ENCODE measurements around the gene TMEM175.

Gene TMEM175

DNA sequence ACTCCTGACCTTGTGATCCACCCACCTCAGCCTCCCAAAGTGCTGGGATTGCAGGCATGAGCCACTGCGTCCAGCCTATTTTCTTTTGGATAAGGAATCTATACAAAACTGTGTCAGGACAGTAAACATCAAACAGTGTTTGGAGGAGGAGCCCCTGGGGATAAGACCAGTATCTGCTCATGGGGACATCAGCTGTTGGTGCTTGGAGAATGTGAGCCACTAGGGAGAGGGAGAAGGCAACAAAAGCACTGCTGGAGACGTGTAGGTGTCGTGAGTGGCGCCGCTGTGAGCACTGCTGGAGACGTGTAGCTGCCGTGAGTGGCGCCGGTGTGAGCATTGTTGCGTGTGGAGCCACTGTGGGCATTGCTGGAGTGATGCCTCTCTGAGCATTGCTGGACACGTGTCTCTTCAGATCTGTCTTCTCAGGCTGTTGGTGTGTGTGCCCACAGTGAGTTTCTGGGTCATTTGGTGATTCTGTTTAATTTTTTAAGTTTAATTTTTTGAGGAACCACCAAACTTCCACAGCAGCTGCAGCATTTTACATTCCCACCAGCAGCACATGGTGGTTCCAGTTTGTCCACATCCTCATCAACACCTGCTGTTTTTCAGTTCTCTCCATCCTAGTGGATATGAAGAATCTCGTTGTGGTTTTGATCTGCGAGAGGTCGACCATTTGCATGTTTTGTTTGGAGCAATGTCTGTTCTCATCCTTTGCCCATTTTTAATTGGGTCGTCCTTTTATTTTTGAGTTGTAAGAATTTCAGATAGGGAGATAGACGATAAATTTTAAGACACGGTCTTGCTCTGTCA, 22.2 kb downstream of the TMEM175 start:
- H3K36me3 Mint-ChIP-seq: peaks cover 52% of the 10 kb centered on the region
- no peak for ATAC-seq
- no peaks in the 10 kb centered on the region for H3K27me3 Mint-ChIP-seq
- H3K4me1 Mint-ChIP-seq: no peaks in the 10 kb centered on the region
- no peak overlapping the region for H3K27ac Mint-ChIP-seq
- no peak overlapping the region for H3K4me3 Mint-ChIP-seq
- no peaks in the 10 kb centered on the region for H3K9me3 Mint-ChIP-seq

DNA sequence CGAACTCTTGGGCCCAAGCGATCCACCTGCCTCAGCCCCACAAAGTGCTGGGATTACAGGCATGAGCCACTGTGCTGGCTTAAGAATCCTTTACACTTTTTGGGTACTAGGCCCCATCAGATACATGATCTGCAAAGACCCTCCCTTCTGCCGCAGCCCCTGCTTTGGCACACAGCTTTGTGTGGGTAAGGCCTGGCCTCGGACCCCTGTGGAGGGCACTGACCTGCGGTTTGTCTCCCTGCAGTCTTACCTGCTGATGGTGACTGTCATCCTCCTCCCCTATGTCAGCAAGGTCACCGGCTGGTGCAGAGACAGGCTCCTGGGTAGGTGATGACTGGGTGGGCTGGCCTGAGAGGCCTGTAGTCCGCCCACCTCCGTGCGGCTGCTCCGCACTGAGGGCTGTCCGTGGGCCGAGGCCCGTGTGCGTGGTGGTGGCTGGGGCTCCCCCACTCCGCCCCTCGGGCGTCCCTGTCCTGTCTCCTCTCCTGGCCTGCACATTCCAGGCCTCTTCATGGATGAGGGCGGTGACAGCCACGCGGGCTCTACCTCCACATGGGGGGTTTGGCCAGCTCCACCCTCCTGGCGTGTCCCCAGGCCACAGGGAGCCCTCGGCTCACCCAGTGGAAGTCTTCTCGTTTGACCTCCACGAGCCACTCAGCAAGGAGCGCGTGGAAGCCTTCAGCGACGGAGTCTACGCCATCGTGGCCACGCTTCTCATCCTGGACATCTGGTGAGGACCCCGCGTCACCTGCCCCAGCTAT, 23.1 kb downstream of the TMEM175 start:
- no peak for ATAC-seq
- H3K36me3 Mint-ChIP-seq: peaks cover 52% of the 10 kb centered on the region

DNA sequence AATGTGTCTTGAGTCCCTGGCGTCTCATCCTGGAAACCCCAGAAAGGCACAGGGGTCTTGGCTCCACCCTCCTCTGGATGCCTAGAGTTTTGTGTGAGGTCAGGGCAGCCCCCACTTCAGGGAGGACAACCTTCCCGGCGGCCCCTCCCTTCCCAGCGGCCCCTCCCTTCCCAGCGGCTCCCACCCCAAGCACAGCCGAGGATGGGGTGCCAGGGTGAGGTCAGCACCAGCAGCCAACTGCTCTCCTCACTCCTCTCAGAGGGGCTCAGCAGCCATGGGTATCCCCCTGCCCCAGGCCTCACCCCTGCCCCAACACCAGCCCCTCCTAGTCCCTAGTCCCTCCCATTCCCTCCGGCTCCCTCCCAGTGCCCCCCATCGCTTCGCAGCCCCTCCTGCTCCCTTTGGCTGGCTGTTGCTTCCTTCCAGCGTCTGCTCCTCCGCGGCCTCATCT, 23.7 kb downstream of the TMEM175 start:
- Mint-ChIP-seq H3K36me3 (peaks cover 52% of the 10 kb centered on the region), H3K27ac (no peak overlapping the region)

More for the DNA sequence above, 23.1 kb downstream of the TMEM175 start:
- H3K27ac Mint-ChIP-seq: no peak overlapping the region
- no peaks in the 10 kb centered on the region for H3K27me3 Mint-ChIP-seq
- H3K9me3 Mint-ChIP-seq: no peaks in the 10 kb centered on the region
- H3K4me3 Mint-ChIP-seq: no peak overlapping the region
- no peaks in the 10 kb centered on the region for H3K4me1 Mint-ChIP-seq

DNA sequence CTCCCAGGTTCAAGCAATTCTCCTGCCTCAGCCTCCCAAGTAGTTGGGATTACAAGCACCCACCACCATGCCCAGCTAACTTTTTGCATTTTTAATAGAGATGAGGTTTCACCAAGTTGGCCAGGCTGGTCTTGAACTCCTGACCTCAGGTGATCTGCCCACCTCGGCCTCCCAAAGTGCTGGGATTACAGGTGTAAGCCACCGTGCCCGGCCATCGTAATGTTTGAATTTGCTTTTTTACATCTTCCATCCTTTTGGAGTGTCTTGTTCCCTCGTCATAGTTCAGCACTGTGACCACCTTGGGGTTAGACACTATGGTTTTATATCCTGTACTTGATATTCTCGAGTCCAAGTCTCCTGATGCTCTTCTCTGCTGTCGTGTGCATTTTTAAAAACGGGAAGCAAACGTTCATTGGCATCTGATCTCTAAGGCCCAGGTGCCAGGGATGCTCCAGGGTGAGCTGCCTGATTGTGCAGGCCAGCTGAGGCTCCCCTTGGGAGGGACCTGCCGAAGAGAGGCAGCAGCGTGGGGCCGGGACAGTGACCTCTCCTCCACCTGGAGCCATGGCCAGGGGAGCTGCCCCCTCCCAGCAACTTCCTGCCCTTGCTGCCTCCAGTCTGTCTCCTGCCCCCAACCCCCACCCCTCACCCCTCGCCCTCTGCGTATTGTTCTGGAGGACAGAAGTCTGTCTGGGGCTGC, 24.4 kb downstream of the TMEM175 start:
- H3K27ac Mint-ChIP-seq: no peak overlapping the region
- ATAC-seq: no peak
- H3K27me3 Mint-ChIP-seq: no peaks in the 10 kb centered on the region
- H3K4me3 Mint-ChIP-seq: no peak overlapping the region
- H3K4me1 Mint-ChIP-seq: no peaks in the 10 kb centered on the region
- H3K36me3 Mint-ChIP-seq: peaks cover 52% of the 10 kb centered on the region
- H3K9me3 Mint-ChIP-seq: no peaks in the 10 kb centered on the region

More for the DNA sequence above, 23.7 kb downstream of the TMEM175 start:
- Mint-ChIP-seq H3K4me3 (no peak overlapping the region), H3K4me1 (no peaks in the 10 kb centered on the region), H3K9me3 (no peaks in the 10 kb centered on the region), H3K27me3 (no peaks in the 10 kb centered on the region)
- ATAC-seq: no peak

DNA sequence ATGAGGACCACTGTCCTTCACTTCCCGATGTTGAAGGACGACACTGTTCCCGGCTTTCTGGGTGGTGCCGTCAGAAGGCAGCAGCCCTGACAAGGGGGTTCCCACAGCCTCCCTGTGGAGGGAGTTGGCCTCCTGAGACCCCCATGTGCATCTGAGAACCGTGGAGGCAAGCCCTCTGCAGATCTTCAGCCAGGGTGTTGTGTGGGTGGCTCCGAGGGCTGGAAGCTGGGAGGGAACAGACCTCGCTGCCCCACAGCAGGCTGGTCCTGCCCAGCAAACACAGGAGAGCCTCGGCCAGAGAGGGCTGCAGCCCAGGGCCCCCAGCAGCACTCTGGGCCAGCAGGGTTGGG, 24.9 kb downstream of the TMEM175 start:
- peaks cover 53% of the 10 kb centered on the region for H3K36me3 Mint-ChIP-seq
- no peak for ATAC-seq

DNA sequence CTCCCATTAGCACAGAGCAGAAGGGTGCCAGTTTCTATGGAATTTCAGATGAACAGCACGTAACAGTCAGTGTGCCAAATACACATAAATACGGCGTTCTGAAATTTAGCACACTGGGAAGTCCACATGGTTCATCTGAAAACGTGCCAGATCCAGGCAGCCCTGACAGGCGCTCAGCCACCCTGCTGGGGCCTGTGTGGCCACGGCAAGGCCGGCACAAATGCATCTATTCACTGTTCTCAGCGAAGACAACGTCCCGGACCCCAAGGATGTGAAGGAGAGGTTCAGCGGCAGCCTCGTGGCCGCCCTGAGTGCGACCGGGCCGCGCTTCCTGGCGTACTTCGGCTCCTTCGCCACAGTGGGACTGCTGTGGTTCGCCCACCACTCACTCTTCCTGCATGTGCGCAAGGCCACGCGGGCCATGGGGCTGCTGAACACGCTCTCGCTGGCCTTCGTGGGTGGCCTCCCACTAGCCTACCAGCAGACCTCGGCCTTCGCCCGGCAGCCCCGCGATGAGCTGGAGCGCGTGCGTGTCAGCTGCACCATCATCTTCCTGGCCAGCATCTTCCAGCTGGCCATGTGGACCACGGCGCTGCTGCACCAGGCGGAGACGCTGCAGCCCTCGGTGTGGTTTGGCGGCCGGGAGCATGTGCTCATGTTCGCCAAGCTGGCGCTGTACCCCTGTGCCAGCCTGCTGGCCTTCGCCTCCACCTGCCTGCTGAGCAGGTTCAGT, 25.5 kb downstream of the TMEM175 start:
- H3K4me3 Mint-ChIP-seq: no peak overlapping the region
- no peaks in the 10 kb centered on the region for H3K4me1 Mint-ChIP-seq
- no peak overlapping the region for H3K27ac Mint-ChIP-seq
- ATAC-seq: no peak
- peaks cover 54% of the 10 kb centered on the region for H3K36me3 Mint-ChIP-seq
- H3K27me3 Mint-ChIP-seq: no peaks in the 10 kb centered on the region
- H3K9me3 Mint-ChIP-seq: no peaks in the 10 kb centered on the region

More for the DNA sequence above, 24.9 kb downstream of the TMEM175 start:
- no peaks in the 10 kb centered on the region for H3K27me3 Mint-ChIP-seq
- no peaks in the 10 kb centered on the region for H3K9me3 Mint-ChIP-seq
- H3K4me3 Mint-ChIP-seq: no peak overlapping the region
- H3K4me1 Mint-ChIP-seq: no peaks in the 10 kb centered on the region
- no peak overlapping the region for H3K27ac Mint-ChIP-seq

DNA sequence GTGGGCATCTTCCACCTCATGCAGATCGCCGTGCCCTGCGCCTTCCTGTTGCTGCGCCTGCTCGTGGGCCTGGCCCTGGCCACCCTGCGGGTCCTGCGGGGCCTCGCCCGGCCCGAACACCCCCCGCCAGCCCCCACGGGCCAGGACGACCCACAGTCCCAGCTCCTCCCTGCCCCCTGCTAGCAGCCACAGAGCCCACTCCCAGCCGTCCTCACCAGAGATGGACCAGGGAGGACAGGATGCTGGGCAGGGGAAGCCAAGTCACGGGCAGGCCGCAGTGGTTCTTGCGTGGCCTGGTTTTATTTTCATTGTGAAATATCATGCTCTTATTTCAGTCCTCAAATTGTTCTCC, 26.0 kb downstream of the TMEM175 start:
- Mint-ChIP-seq H3K4me3 (no peak overlapping the region), H3K36me3 (peaks cover 51% of the 10 kb centered on the region), H3K4me1 (no peaks in the 10 kb centered on the region), H3K9me3 (no peaks in the 10 kb centered on the region), H3K27me3 (no peaks in the 10 kb centered on the region), H3K27ac (no peak overlapping the region)
- no peak for ATAC-seq

DNA sequence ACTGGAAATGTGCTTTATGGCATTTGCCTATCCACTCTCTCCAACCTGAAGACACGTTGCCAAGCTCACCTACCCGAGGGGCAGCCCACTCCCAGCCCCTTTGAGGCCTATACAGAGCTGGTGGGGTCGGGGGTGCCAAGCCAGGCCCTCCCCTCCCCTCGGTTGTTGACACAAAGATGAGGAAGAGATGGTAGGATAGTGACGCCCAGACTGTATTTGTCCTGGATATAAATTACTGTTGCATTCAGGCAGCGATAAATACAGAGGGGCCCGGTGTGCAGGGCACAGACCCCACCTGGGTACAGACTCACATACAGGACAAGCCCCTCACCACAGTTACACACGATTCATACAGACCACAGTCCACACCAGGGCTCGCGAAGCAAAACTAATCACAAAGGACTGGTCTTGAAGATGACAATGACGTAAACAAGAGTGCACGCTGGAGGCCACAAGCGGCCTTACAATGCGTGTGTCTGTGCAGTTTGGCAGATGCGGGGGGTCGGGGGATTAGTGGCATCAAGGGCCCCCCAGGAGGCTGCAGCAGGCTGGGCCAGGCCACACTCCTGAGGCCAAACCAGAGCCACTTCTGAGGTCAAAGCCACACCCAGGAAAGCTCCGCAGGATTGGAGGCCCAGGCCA, 26.6 kb downstream of the TMEM175 start:
- H3K4me3 Mint-ChIP-seq: no peak overlapping the region
- H3K36me3 Mint-ChIP-seq: peaks cover 46% of the 10 kb centered on the region
- no peak for ATAC-seq
- no peak overlapping the region for H3K27ac Mint-ChIP-seq
- no peaks in the 10 kb centered on the region for H3K4me1 Mint-ChIP-seq
- H3K27me3 Mint-ChIP-seq: no peaks in the 10 kb centered on the region
- no peaks in the 10 kb centered on the region for H3K9me3 Mint-ChIP-seq

DNA sequence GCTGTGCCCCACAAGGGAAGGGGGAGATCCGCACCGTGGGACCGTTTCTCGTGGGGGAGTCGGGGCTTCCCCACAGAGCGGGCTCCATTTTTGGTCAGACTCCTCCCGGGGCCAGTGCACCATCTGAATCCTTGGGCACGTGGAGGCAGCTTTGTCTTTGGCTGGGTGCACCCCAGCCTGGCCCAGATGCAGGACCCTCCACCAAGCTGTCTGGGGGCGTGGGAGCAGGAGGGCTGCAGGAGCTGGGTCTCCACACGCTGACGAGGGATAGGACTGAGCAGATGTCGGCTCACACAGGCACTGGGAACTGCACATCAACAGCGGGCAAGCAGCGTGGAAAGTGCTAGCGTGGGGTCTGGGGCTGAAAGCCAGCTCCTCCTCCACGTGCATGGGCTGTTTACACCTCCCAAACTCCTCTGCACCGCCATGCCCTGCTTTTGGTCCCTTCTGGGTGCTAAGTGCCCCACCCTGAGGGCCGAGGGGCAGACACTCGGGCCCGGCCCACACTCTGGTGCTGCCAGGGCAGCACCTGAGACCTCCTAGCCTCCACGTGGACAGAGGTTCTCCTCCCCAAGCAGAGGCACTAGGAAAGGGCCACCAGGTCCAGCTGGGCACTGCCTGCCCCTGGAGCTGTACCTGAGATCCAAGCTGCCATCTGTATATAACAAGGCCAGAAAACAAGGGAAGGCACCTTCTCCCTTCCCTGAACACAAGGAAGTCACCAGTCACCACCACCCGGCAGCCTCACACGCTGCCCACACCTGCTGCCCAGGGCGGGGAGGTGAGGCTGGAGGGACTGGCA, 27.3 kb downstream of the TMEM175 start:
- H3K4me3 Mint-ChIP-seq: no peak overlapping the region
- no peaks in the 10 kb centered on the region for H3K4me1 Mint-ChIP-seq
- no peaks in the 10 kb centered on the region for H3K9me3 Mint-ChIP-seq
- no peak overlapping the region for H3K27ac Mint-ChIP-seq
- H3K36me3 Mint-ChIP-seq: peaks cover 39% of the 10 kb centered on the region
- H3K27me3 Mint-ChIP-seq: no peaks in the 10 kb centered on the region
- no peak for ATAC-seq

DNA sequence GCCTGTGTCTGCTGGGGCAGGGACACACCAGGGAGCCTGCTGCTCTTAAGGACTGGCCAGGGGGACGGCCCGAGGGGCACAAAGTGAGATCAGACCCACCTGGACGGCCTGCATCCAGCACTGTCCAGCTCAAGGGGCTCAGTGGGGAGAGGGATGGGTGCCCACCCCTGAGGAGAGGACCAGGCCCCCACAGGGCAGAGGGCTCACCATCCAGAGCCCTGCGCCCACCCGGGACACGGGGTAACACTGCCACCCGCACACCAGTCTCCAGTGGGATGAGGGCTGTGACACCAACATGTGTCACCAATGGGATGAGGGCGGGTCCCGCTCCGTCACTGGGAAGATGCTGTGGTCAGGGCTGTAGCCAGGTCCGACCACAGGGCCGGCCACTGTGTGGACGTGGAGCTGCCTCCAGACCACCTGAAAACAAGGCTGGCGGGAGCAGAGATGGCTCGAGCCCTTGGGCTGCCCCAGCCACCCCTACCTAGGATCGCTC, 27.9 kb downstream of the TMEM175 start:
- Mint-ChIP-seq H3K27me3 (no peaks in the 10 kb centered on the region), H3K4me3 (no peak overlapping the region), H3K27ac (no peak overlapping the region), H3K36me3 (peaks cover 34% of the 10 kb centered on the region), H3K4me1 (no peaks in the 10 kb centered on the region), H3K9me3 (no peaks in the 10 kb centered on the region)
- ATAC-seq: peak; percentile 25

DNA sequence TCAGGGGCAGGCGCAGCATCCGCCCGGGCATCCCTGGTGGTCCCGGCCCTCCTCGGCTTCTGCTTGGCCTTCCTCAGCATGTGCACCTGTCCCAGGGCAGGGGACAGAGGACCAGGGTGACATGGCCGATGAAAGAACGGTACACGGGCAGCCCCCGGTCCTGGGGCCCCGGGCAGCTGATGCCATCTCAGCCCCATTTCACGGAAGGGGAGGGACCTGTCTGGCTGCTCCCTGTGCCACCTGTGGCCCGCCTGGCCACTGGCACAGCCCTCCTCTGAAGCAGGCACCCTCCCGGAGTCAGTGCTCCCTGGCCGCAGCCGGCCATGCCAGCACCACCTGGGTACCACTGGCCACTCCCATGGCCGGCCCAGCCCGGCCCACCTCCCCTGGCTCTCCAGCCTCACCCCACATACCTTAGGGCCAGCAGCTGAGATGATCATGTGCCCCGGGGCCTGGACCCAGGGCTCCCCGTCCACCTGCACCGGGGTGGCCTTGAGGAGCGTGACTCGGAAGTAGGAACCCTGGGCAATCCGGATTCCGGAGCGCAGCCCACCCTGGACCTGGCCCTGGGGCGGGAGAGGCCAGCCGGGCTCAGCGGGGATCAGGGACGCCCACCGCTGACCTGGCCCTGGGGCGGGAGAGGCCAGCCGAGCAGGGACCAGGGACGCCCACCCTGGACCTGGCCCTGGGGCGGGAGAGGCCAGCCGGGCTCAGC, 28.5 kb downstream of the TMEM175 start:
- no peaks in the 10 kb centered on the region for H3K4me1 Mint-ChIP-seq
- no peaks in the 10 kb centered on the region for H3K9me3 Mint-ChIP-seq
- ATAC-seq: no peak
- no peaks in the 10 kb centered on the region for H3K27me3 Mint-ChIP-seq
- no peak overlapping the region for H3K27ac Mint-ChIP-seq
- peaks cover 36% of the 10 kb centered on the region for H3K36me3 Mint-ChIP-seq
- H3K4me3 Mint-ChIP-seq: no peak overlapping the region

DNA sequence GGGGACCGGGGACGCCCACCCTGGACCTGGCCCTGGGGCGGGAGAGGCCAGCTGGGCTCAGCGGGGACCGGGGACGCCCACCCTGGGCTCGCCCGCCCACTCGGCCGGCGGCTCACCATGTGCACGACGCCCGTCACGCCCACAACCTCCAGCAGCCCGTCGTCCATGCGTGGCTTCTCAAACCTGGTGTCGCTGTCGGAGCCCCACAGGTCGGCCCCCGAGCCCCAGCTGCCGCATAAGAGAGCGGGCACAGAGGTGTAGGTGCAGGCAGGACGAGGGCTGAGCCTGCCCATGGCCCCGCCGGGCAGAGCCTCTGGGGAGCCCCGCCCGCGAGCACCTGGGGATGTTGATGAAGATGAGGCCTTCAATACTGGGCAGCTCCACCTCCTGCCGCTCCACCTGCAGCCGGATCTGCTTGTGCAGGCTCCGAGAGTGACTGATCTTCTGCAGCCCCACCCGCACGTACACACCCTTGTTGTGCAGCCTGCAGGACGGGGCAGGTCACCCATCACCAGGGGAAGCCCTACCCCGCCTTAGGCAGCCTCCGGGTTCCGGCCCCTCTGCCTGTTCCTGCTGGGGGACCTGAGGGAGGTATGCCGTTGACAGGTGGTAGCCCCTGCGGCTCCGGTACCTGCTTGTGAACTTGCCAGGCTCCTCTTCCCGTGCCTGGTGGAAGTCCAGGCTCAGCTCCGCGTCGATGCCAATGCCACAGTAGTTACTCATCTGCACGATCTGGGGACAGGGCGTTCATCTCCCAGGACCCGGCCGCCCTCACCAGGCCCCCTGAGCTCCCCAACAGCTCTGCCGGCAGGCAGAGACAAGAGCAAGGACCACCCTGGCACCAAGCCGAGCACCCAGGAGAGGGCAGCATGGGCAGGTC, 29.3 kb downstream of the TMEM175 start:
- H3K36me3 Mint-ChIP-seq: peaks cover 32% of the 10 kb centered on the region
- no peak overlapping the region for H3K27ac Mint-ChIP-seq
- H3K27me3 Mint-ChIP-seq: no peaks in the 10 kb centered on the region
- no peaks in the 10 kb centered on the region for H3K9me3 Mint-ChIP-seq
- H3K4me3 Mint-ChIP-seq: no peak overlapping the region
- ATAC-seq: peak; percentile 17
- no peaks in the 10 kb centered on the region for H3K4me1 Mint-ChIP-seq
